Neural cell (in vitro differentiated cells): ENCODE results near the gene IGFBP2. TPM values are rescaled to one million over a fixed set of nuclear protein-coding genes. Genes with fewer than 3 reads are reported as not detected.
A peak's percentile ranks its signal among the peaks of the same experiment; 100 is the strongest.

Experiments used
- H2AFZ ChIP-seq: fragments of 200-600, 300-800 bp; sonication (generic), shearing (Covaris generic); 2 replicates; pipeline ENCODE4 v1.6.0; 2014; ENCODE audit warnings: low read depth, mild to moderate bottlenecking, antibody characterized with exemption, low read length, moderate library complexity
- H3F3A ChIP-seq: fragments of 200-600 bp; shearing (Covaris generic); 2 replicates; pipeline ENCODE4 v1.6.1; 2016; ENCODE audit warnings: mild to moderate bottlenecking, moderate library complexity, mixed read lengths, antibody characterized with exemption, low read length; ENCODE audit not compliant: insufficient read depth, poor library complexity, severe bottlenecking
- H3K27ac ChIP-seq: fragments of 200-600, 300-800 bp; sonication (generic), shearing (Covaris generic); 2 replicates; pipeline ENCODE4 v1.5.1; 2014; ENCODE audit warnings: mild to moderate bottlenecking, low read length, moderate library complexity
- H3K27me3 ChIP-seq: fragments of 300-800, 200-600 bp; sonication (generic), shearing (Covaris generic); 2 replicates; pipeline ENCODE4 v1.6.0; 2014; ENCODE audit warnings: mild to moderate bottlenecking, low read depth, low read length, moderate library complexity; ENCODE audit not compliant: insufficient read depth
- H3K36me3 ChIP-seq: fragments of 300-800, 200-600 bp; sonication (generic), shearing (Covaris generic); 2 replicates; pipeline ENCODE4 v1.5.1; 2014; ENCODE audit warnings: mild to moderate bottlenecking, antibody characterized with exemption, low read length, moderate library complexity; ENCODE audit not compliant: insufficient read depth
- H3K4me2 ChIP-seq: fragments of 300-800, 200-600 bp; sonication (generic), shearing (Covaris generic); 2 replicates; pipeline ENCODE4 v1.6.0; 2014; ENCODE audit warnings: mild to moderate bottlenecking, low read length
- H3K4me3 ChIP-seq: fragments of 300-800, 200-600 bp; sonication (generic), shearing (Covaris generic); 2 replicates; pipeline ENCODE4 v1.5.1; 2014; ENCODE audit warnings: mild to moderate bottlenecking, low read length, moderate library complexity
- H3K79me2 ChIP-seq: fragments of 200-600 bp; shearing (Covaris generic); replicated peaks from 2 replicates; pipeline ENCODE4 v1.6.0; 2014; ENCODE audit warnings: mild to moderate bottlenecking, low read length, moderate library complexity; ENCODE audit not compliant: insufficient read depth
- H3K9ac ChIP-seq: fragments of 300-800, 200-600 bp; sonication (generic), shearing (Covaris generic); 2 replicates; pipeline ENCODE4 v1.6.1; 2016; ENCODE audit warnings: mild to moderate bottlenecking, low read length, mixed read lengths
- H3K9me2 ChIP-seq: fragments of 200-600 bp; shearing (Covaris generic); 2 replicates; pipeline ENCODE4 v1.6.1; 2016; ENCODE audit warnings: mild to moderate bottlenecking, low read length, mixed read lengths; ENCODE audit not compliant: insufficient read depth
- H3K9me3 ChIP-seq: fragments of 200-600, 300-800 bp; sonication (generic), shearing (Covaris generic); 2 replicates; pipeline ENCODE4 v1.6.1; 2016; ENCODE audit warnings: mild to moderate bottlenecking, mixed run types, low read length, moderate library complexity, mixed read lengths
- H4K20me1 ChIP-seq: fragments of 200-600 bp; shearing (Covaris generic); 2 replicates; pipeline ENCODE4 v1.6.1; 2016; ENCODE audit warnings: mild to moderate bottlenecking, mixed run types; ENCODE audit not compliant: insufficient read depth
- EP300 ChIP-seq: fragments of 450-650 bp; conservative IDR thresholded peaks from 2 replicates; pipeline ENCODE4 v1.6.1; 2014; ENCODE audit warnings: antibody characterized with exemption, mild to moderate bottlenecking, moderate library complexity; ENCODE audit not compliant: poor library complexity, severe bottlenecking
- EZH2 ChIP-seq: fragments of 200-600, 300-800 bp; shearing (Covaris generic), sonication (generic); IDR thresholded peaks from 2 replicates; pipeline ENCODE4 v1.6.1; 2014; ENCODE audit warnings: antibody characterized with exemption, low read length, borderline replicate concordance, mild to moderate bottlenecking; ENCODE audit not compliant: insufficient read depth, poor library complexity, severe bottlenecking
- MXI1 ChIP-seq: fragments of 450-650 bp; conservative IDR thresholded peaks from 2 replicates; pipeline ENCODE4 v1.6.1; 2014; ENCODE audit warnings: antibody characterized with exemption, mild to moderate bottlenecking; ENCODE audit not compliant: poor library complexity, severe bottlenecking
- POLR2AphosphoS5 ChIP-seq: IDR thresholded peaks from 2 replicates; pipeline ENCODE4 v1.6.1; 2012
- RAD21 ChIP-seq: fragments of 450-650 bp; conservative IDR thresholded peaks from 2 replicates; pipeline ENCODE4 v1.6.1; 2014; ENCODE audit warnings: antibody characterized with exemption, mild to moderate bottlenecking, moderate library complexity
- SMC3 ChIP-seq: fragments of 450-650 bp; conservative IDR thresholded peaks from 2 replicates; pipeline ENCODE4 v1.6.1; 2014; ENCODE audit warnings: antibody characterized with exemption, mild to moderate bottlenecking, moderate library complexity; ENCODE audit not compliant: poor library complexity
- TAF1 ChIP-seq: IDR thresholded peaks from 2 replicates; pipeline ENCODE4 v1.6.1; 2012; ENCODE audit warnings: low read depth
- polyA plus RNA-seq: library from polyadenylated mRNA; depleted of rRNA; stranded (reverse); fragments of >200 nt; gene quantifications from 2 replicates; pipeline ENCODE4 v1.2.3, GENCODE V29; 2014
- TF ChIP-seq, protein P1 (sequence below): fragments of 450-650 bp; IDR thresholded peaks from 2 replicates; pipeline ENCODE4 v1.5.1; 2014; ENCODE audit warnings: antibody characterized with exemption, mild to moderate bottlenecking, moderate library complexity; ENCODE audit not compliant: poor library complexity, severe bottlenecking
- TF ChIP-seq, protein P2 (sequence below): IDR thresholded peaks from 2 replicates; pipeline ENCODE4 v1.6.1; 2012; ENCODE audit warnings: borderline replicate concordance

The IGFBP2 gene
- polyA plus RNA-seq, 1 donor from 2014 or later, result 150 TPM

DNA sequence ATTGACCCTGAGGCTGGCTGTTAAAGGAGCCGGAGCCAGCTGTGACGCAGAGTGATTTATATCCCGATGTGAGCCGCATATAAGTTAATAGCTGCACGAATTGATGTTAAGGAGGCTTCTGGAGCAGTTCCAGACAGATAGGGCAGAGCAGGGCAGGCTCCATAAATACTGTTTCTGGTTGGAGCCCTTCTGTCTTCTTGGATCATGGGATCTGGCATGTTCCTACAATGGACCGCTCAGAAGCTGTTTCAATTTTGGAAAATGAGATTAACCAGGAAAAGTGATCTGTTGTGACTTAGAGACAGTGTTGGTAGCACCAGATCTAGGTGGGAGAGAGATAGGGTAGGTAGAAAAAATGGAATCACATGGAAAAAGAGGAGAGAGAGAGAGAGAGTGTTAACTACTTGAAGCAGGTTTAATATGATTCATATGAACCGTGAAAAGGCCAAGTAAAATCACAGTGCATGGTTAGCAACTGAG is 66.9 kb downstream of the IGFBP2 start:
- TF ChIP-seq EZH2 (no peak), POLR2AphosphoS5 (peak; percentile 24)
- TF ChIP-seq, protein P1, sequence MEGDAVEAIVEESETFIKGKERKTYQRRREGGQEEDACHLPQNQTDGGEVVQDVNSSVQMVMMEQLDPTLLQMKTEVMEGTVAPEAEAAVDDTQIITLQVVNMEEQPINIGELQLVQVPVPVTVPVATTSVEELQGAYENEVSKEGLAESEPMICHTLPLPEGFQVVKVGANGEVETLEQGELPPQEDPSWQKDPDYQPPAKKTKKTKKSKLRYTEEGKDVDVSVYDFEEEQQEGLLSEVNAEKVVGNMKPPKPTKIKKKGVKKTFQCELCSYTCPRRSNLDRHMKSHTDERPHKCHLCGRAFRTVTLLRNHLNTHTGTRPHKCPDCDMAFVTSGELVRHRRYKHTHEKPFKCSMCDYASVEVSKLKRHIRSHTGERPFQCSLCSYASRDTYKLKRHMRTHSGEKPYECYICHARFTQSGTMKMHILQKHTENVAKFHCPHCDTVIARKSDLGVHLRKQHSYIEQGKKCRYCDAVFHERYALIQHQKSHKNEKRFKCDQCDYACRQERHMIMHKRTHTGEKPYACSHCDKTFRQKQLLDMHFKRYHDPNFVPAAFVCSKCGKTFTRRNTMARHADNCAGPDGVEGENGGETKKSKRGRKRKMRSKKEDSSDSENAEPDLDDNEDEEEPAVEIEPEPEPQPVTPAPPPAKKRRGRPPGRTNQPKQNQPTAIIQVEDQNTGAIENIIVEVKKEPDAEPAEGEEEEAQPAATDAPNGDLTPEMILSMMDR, result no peak
- Histone ChIP-seq H3F3A (no peaks in the 10 kb centered on the region), H3K4me2 (no peak overlapping the region), H3K9ac (no peak overlapping the region), H3K36me3 (no peaks in the 10 kb centered on the region), H3K79me2 (no peaks in the 10 kb centered on the region), H3K9me3 (no peaks in the 10 kb centered on the region), H3K9me2 (no peaks in the 10 kb centered on the region), H3K4me3 (no peak overlapping the region), H4K20me1 (no peaks in the 10 kb centered on the region), H2AFZ (no peak overlapping the region), H3K27me3 (peaks cover 6% of the 10 kb centered on the region), H3K27ac (no peak overlapping the region)

DNA sequence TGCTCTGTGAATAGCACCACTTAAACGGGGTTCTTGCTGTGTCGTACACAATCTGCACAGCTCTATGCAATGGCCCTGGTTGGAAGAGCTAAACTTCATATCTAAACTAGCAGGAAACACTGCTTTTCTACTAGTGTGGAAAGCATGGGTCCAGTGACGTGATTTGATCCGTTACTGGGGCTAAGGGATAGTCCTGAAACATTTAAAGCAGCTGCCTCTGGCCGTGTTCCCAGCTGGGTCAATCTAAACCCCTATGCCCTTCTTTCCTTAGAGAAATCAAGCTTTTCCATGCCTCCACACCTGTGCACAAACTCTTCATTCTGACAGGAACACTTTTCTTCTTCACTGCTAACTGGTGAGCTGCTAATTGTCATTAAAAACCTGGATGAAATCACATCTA is 67.6 kb downstream of the IGFBP2 start:
- H3K4me2 ChIP-seq, result no peak overlapping the region
- no peaks in the 10 kb centered on the region for H3K9me2 ChIP-seq
- H3K9me3 ChIP-seq, result no peaks in the 10 kb centered on the region
- no peak overlapping the region for H2AFZ ChIP-seq
- no peak overlapping the region for H3K4me3 ChIP-seq
- H3F3A ChIP-seq, result no peaks in the 10 kb centered on the region
- TF ChIP-seq MXI1 (no peak), EP300 (no peak), TAF1 (no peak), POLR2AphosphoS5 (no peak), SMC3 (no peak), RAD21 (no peak), EZH2 (no peak)
- TF ChIP-seq, protein P1, result no peak
- TF ChIP-seq, protein P2, sequence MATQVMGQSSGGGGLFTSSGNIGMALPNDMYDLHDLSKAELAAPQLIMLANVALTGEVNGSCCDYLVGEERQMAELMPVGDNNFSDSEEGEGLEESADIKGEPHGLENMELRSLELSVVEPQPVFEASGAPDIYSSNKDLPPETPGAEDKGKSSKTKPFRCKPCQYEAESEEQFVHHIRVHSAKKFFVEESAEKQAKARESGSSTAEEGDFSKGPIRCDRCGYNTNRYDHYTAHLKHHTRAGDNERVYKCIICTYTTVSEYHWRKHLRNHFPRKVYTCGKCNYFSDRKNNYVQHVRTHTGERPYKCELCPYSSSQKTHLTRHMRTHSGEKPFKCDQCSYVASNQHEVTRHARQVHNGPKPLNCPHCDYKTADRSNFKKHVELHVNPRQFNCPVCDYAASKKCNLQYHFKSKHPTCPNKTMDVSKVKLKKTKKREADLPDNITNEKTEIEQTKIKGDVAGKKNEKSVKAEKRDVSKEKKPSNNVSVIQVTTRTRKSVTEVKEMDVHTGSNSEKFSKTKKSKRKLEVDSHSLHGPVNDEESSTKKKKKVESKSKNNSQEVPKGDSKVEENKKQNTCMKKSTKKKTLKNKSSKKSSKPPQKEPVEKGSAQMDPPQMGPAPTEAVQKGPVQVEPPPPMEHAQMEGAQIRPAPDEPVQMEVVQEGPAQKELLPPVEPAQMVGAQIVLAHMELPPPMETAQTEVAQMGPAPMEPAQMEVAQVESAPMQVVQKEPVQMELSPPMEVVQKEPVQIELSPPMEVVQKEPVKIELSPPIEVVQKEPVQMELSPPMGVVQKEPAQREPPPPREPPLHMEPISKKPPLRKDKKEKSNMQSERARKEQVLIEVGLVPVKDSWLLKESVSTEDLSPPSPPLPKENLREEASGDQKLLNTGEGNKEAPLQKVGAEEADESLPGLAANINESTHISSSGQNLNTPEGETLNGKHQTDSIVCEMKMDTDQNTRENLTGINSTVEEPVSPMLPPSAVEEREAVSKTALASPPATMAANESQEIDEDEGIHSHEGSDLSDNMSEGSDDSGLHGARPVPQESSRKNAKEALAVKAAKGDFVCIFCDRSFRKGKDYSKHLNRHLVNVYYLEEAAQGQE, result no peak
- H3K9ac ChIP-seq, result no peak overlapping the region
- H3K79me2 ChIP-seq, result no peaks in the 10 kb centered on the region
- H3K27ac ChIP-seq, result no peak overlapping the region
- H3K36me3 ChIP-seq, result no peaks in the 10 kb centered on the region
- no peaks in the 10 kb centered on the region for H4K20me1 ChIP-seq
- H3K27me3 ChIP-seq, result no peaks in the 10 kb centered on the region
